ENCODE measurements around the gene MT1M.

GRCh38 chr16:56618138-56618537 lies 14.3 kb upstream of the MT1M start:
- TF ChIP-seq POLR2A (IDR thresholded peaks at IDR 0.05) (no peak), CTCF (IDR thresholded peaks at IDR 0.05) (no peak)
